HEK293T (cell line): Measurements from ENCODE around the gene AARS2.
A peak's percentile ranks its signal among the peaks of the same experiment; 100 is the strongest.

Experiments
- CTCF ChIA-PET: fragments of 350-600 bp; formaldehyde crosslinking; extraction: SDS; loops from one replicate; lab custom pipeline; 2021; ENCODE audit warnings: antibody characterized with exemption, inconsistent platforms; lab: Yijun Ruan, JAX
- POLR2A ChIA-PET: fragments of 350-600 bp; formaldehyde crosslinking; extraction: SDS; loops from one replicate; lab custom pipeline; 2020; ENCODE audit warnings: antibody characterized with exemption, inconsistent platforms; lab: Yijun Ruan, JAX
- DNase-seq: peaks from one replicate; pipeline ENCODE4 v3.0.0; 2012; ENCODE audit warnings: mixed read lengths; ENCODE audit errors: extremely low spot score
- ARNT ChIP-seq: fragments of 450-650 bp; IDR thresholded peaks from 2 replicates; pipeline ENCODE4 v1.6.1; 2017; ENCODE audit warnings: mild to moderate bottlenecking
- BHLHE40 ChIP-seq: fragments of 450-650 bp; IDR thresholded peaks from 2 replicates; pipeline ENCODE4 v1.6.1; 2016; ENCODE audit warnings: mild to moderate bottlenecking, moderate library complexity, borderline replicate concordance
- CTBP1 ChIP-seq: fragments of 450-650 bp; IDR thresholded peaks from 2 replicates; pipeline ENCODE4 v1.6.1; 2016; ENCODE audit warnings: borderline replicate concordance
- ELF4 ChIP-seq: fragments of 450-650 bp; IDR thresholded peaks from 2 replicates; pipeline ENCODE4 v1.6.1; 2017; ENCODE audit warnings: antibody characterized with exemption
- FOXA1 ChIP-seq: fragments of 450-650 bp; IDR thresholded peaks from 2 replicates; pipeline ENCODE4 v1.6.1; 2016; ENCODE audit warnings: mild to moderate bottlenecking
- FOXK2 ChIP-seq: fragments of 450-650 bp; IDR thresholded peaks from 2 replicates; pipeline ENCODE4 v1.6.1; 2016; ENCODE audit warnings: mild to moderate bottlenecking
- FOXM1 ChIP-seq: fragments of 450-650 bp; IDR thresholded peaks from 2 replicates; pipeline ENCODE4 v1.6.1; 2017; ENCODE audit warnings: mild to moderate bottlenecking, borderline replicate concordance
- HDGF ChIP-seq: fragments of 450-650 bp; IDR thresholded peaks from 2 replicates; pipeline ENCODE4 v1.6.1; 2017; ENCODE audit warnings: antibody characterized with exemption, borderline replicate concordance
- L3MBTL2 ChIP-seq: fragments of 450-650 bp; conservative IDR thresholded peaks from 2 replicates; pipeline ENCODE4 v1.6.1; 2016; ENCODE audit warnings: mild to moderate bottlenecking
- LEF1 ChIP-seq: fragments of 450-650 bp; IDR thresholded peaks from 2 replicates; pipeline ENCODE4 v1.6.1; 2017; ENCODE audit warnings: mild to moderate bottlenecking, borderline replicate concordance
- NFRKB ChIP-seq: fragments of 450-650 bp; IDR thresholded peaks from 2 replicates; pipeline ENCODE4 v1.6.1; 2016; ENCODE audit warnings: mild to moderate bottlenecking, moderate library complexity
- PKNOX1 ChIP-seq: fragments of 450-650 bp; IDR thresholded peaks from 2 replicates; pipeline ENCODE4 v1.6.1; 2016
- SP1 ChIP-seq: fragments of 450-650 bp; IDR thresholded peaks from 2 replicates; pipeline ENCODE4 v1.6.1; 2017
- SUZ12 ChIP-seq: fragments of 450-650 bp; IDR thresholded peaks from 2 replicates; pipeline ENCODE4 v1.6.1; 2016; ENCODE audit warnings: mild to moderate bottlenecking
- TARDBP ChIP-seq: fragments of 450-650 bp; IDR thresholded peaks from 2 replicates; pipeline ENCODE4 v1.6.1; 2016
- ZNF384 ChIP-seq: fragments of 450-650 bp; IDR thresholded peaks from 2 replicates; pipeline ENCODE4 v1.6.1; 2016

The AARS2 gene

DNA sequence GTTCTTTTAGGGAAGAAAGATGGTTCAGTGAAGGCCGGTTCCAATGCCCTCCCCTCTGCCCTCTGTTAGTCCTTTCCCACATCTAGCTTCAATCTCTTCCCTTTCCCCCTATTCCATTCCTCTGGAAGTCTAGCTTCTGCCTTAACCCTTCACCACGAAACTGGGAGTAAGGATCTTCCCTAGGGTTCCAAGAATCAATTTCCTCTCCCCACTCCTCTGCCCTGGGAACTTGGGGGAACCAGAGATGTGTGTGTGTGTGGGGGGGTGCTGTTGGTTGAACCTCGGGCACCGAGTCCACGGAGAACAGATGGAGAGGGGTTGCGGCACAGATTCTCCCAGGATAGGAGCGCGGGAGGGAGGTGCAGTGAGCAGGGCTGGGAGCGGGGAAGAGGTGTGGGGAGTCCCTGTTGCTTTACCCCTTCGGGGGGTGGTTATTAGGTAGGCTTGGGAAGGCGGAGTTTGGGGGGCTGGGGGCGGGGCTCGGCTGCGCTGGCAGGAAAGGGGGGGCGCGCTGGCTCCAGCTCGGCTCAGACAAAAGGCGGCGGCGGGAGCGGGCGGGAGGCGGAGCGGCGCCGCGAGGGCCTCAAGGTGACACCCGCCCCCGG lies 43.1 kb downstream of the AARS2 start, which contains the start of gene TMEM151B:
Gene TMEM151B (plus strand): TSS at position 530 of the 605 bp plus-strand sequence. CDS start 293 bp downstream, outside the sequence.
- no peak for DNase-seq
- ChIA-PET CTCF (interaction anchor here (0.8 to 1.7 kb wide), 3 partner anchors 13 to 68 kb away, joined by 3 to 10 read pairs (median 3); no protein-coding TSS in a partner anchor), POLR2A (interaction anchor here (1.5 to 3.0 kb wide), 4 partner anchors 15 to 46 kb away, joined by 3 to 18 read pairs (median 10); partner anchors contain the start of genes AARS2 and HSP90AB1)

DNA sequence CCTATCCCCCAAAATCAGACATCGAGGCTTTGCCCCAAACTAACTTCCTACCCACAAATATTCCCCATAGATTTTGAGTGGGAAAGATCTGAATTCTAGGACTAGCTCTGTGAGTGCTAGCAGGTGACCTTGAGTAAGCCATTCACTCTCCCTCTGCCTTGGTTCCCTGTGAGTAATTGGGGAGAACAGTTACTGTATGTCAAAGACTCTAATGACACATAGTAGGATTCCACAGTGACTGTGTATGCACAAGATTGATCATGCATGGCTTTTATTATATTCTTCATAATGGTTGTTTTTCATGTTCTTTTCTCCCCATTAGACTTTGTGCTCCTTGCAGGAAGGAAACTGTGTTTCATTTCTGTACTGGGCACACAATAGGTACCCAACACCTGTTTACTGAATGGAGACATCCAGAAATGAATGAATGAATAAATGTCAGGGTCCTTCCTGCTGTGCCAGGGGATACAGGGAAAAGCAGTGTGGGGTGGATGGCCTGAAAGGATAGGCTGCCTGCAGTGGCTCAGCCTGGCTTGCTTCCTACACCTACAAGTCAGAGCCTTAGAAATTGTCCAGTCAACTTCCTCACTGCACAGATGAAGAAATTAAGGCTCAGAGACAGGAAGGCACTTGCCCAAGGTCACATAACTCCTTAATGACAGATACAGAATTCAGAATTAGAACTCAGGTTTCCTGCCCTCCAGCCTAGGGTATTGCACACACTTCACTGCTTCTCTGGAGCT lies 43.8 kb downstream of the AARS2 start:
- no peak for TF ChIP-seq SUZ12
- no peak for TF ChIP-seq ARNT
- no peak for TF ChIP-seq FOXA1
- no peak for TF ChIP-seq NFRKB
- POLR2A ChIA-PET, result interaction anchor here (1.5 to 3.0 kb wide), 5 partner anchors 13 to 45 kb away, joined by 3 to 18 read pairs (median 10); partner anchors contain the start of genes AARS2 and HSP90AB1
- no peak for DNase-seq
- CTCF ChIA-PET, result interaction anchor here (1.4 to 3.4 kb wide), 5 partner anchors 36 to 76 kb away, joined by 4 to 46 read pairs (median 10); no protein-coding TSS in a partner anchor

More for the DNA sequence above, 43.1 kb downstream of the AARS2 start, which contains the start of gene TMEM151B:
- TF ChIP-seq FOXA1 (no peak), NFRKB (no peak), SP1 (no peak), CTBP1 (no peak), ELF4 (no peak), TARDBP (no peak), FOXM1 (no peak), FOXK2 (no peak), LEF1 (no peak), HDGF (no peak), SUZ12 (no peak), BHLHE40 (no peak)

DNA sequence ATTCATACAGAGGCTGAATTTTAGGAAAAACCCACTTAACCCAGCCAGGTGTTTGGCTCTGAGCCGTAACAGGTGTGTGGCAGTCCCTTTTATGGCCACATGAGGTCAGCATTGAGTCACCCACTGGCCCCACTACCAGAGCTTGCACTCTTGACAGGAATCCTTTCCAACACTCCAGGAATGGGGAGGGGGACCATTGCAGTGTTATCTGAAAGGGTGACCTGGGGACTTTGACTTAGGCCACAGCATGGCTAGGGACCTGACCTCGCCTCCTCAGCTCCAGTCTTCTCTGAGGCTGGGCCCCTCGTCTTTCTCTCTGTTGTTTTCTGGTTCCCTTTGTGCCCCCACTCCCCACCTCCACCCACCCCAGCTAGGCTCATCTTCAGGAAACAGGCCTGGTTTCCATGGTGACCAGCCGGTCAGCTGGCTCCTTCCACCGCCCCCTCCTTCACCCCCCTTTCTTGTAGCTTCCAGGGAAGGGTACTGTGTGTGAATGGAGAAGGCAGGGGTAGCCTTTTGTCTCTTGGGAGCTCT lies 45.0 kb downstream of the AARS2 start:
- DNase-seq, result peak; percentile 79
- ChIA-PET CTCF (interaction anchor here (0.5 to 3.4 kb wide), 15 partner anchors 11 to 208 kb away, joined by 3 to 46 read pairs (median 4); partner anchors contain the start of gene SLC35B2), POLR2A (interaction anchor here (0.7 to 3.0 kb wide), 5 partner anchors 12 to 45 kb away, joined by 3 to 18 read pairs (median 10); partner anchors contain the start of genes AARS2 and HSP90AB1)
- TF ChIP-seq ZNF384, result no peak
- TF ChIP-seq FOXK2, result no peak
- no peak for TF ChIP-seq HDGF

GRCh38 chr6:44267252-44267651 lies 45.9 kb downstream of the AARS2 start:
- DNase-seq, result no peak
- TF ChIP-seq FOXM1 (no peak), ELF4 (no peak), ZNF384 (no peak), HDGF (no peak), FOXA1 (no peak), L3MBTL2 (no peak), ARNT (no peak), SUZ12 (no peak), NFRKB (no peak), LEF1 (no peak), PKNOX1 (no peak), CTBP1 (no peak), BHLHE40 (no peak), FOXK2 (no peak), TARDBP (no peak), SP1 (no peak)
- CTCF ChIA-PET, result interaction anchor here (0.7 to 3.4 kb wide), 6 partner anchors 12 to 95 kb away, joined by 4 to 46 read pairs (median 14); partner anchors contain the start of gene SLC35B2
- POLR2A ChIA-PET, result interaction anchor here (2.4 kb wide), 1 partner anchor 45 kb away, joined by 14 read pairs; the partner anchor contains the start of gene AARS2

GRCh38 chr6:44266347-44266746 lies 46.8 kb downstream of the AARS2 start:
- TF ChIP-seq LEF1 (no peak), ELF4 (no peak), SP1 (no peak), SUZ12 (no peak), L3MBTL2 (no peak), ARNT (no peak), ZNF384 (no peak), FOXK2 (no peak), FOXM1 (no peak), HDGF (no peak), NFRKB (no peak), TARDBP (no peak), CTBP1 (no peak), FOXA1 (no peak), PKNOX1 (no peak)
- no peak for DNase-seq
- POLR2A ChIA-PET, result interaction anchor here (3.0 kb wide), 1 partner anchor 20 kb away, joined by 22 read pairs; the partner anchor contains the start of gene HSP90AB1
- CTCF ChIA-PET, result interaction anchor here (0.6 to 3.4 kb wide), 6 partner anchors 11 to 94 kb away, joined by 3 to 46 read pairs (median 14); partner anchors contain the start of gene SLC35B2
